ENCODE data around the gene ZNF430.

- TF ChIP-seq CTCF (IDR thresholded peaks at IDR 0.05) (no peak), POLR2A (IDR thresholded peaks at IDR 0.05) (no peak)
These were observed 8.5 kb downstream of the ZNF430 start for GRCh38 chr19:21028969-21029268.

Measured in sigmoid colon (tissue), 3 donors.